ENCODE data around the gene APP.

The APP gene

GRCh38 chr21:26070121-26070520 lies 100.4 kb downstream of the APP start:
- TF ChIP-seq ISL1 (CRISPR knock-in tag; IDR thresholded peaks at IDR 0.05) (no peak), RARB (CRISPR knock-in tag; IDR thresholded peaks at IDR 0.05) (no peak), CREB5 (CRISPR knock-in tag; IDR thresholded peaks at IDR 0.05; ENCODE audit: low read depth) (no peak), ZFP30 (CRISPR knock-in tag; IDR thresholded peaks at IDR 0.05) (no peak)
- ATAC-seq: no peak

- no peak for ATAC-seq
- TF ChIP-seq TOX (CRISPR knock-in tag; IDR thresholded peaks at IDR 0.05; ENCODE audit: borderline replicate concordance) (no peak), ZNF565 (CRISPR knock-in tag; conservative IDR thresholded peaks at IDR 0.05; ENCODE audit: low read depth) (no peak), ZFP3 (CRISPR knock-in tag; IDR thresholded peaks at IDR 0.05) (no peak), OSR1 (CRISPR knock-in tag; IDR thresholded peaks at IDR 0.05) (no peak), CSDC2 (CRISPR knock-in tag; IDR thresholded peaks at IDR 0.05) (no peak)
Observed at GRCh38 chr21:26068776-26069175, 101.8 kb downstream of the APP start.

GRCh38 chr21:26067836-26068594 lies 102.6 kb downstream of the APP start:
- no peak for ATAC-seq
- TF ChIP-seq ZNF70 (CRISPR knock-in tag; IDR thresholded peaks at IDR 0.05) (peak; percentile 81), GLIS3 (CRISPR knock-in tag; IDR thresholded peaks at IDR 0.05) (no peak)

- no peak for ATAC-seq
- TF ChIP-seq ZNF565 (CRISPR knock-in tag; conservative IDR thresholded peaks at IDR 0.05; ENCODE audit: low read depth) (no peak), ZC3H10 (CRISPR knock-in tag; IDR thresholded peaks at IDR 0.05) (no peak), ESRRG (CRISPR knock-in tag; IDR thresholded peaks at IDR 0.05) (no peak), RARB (CRISPR knock-in tag; IDR thresholded peaks at IDR 0.05) (no peak), ZFP3 (CRISPR knock-in tag; IDR thresholded peaks at IDR 0.05) (no peak), ZFP30 (CRISPR knock-in tag; IDR thresholded peaks at IDR 0.05) (no peak), CSRNP3 (CRISPR knock-in tag; IDR thresholded peaks at IDR 0.05) (no peak), GLIS3 (CRISPR knock-in tag; IDR thresholded peaks at IDR 0.05) (no peak), TSHZ2 (CRISPR knock-in tag; IDR thresholded peaks at IDR 0.05) (no peak), TCF4 (CRISPR knock-in tag; IDR thresholded peaks at IDR 0.05; ENCODE audit: borderline replicate concordance) (no peak), PPARA (CRISPR knock-in tag; IDR thresholded peaks at IDR 0.05; ENCODE audit: borderline replicate concordance) (no peak), PATZ1 (CRISPR knock-in tag; IDR thresholded peaks at IDR 0.05; ENCODE audit: borderline replicate concordance) (no peak), ISL1 (CRISPR knock-in tag; IDR thresholded peaks at IDR 0.05) (no peak), SNAI2 (CRISPR knock-in tag; IDR thresholded peaks at IDR 0.05) (no peak), POU6F1 (CRISPR knock-in tag; IDR thresholded peaks at IDR 0.05; ENCODE audit: borderline replicate concordance, low read depth) (no peak), OSR1 (CRISPR knock-in tag; IDR thresholded peaks at IDR 0.05) (no peak), CSDC2 (CRISPR knock-in tag; IDR thresholded peaks at IDR 0.05) (no peak), ZNF8 (CRISPR knock-in tag; IDR thresholded peaks at IDR 0.05) (no peak)
Observed at GRCh38 chr21:26064506-26064905, 106.1 kb downstream of the APP start.
